Calu3 (cell line): ENCODE measurements around the gene HERPUD1. TPM values are rescaled to one million over a fixed set of nuclear protein-coding genes. Genes with fewer than 3 reads are reported as not detected.

Source experiments
- BruUV-seq: library from RNA; stranded (reverse); fragments of 400-500 nt; replicated peaks from 2 replicates; lab custom pipeline; 2021; lab: Mats Ljungman, UMichigan
- CTCF ChIA-PET: fragments of 300-600 bp; sonication (Branson Sonifier 250); formaldehyde crosslinking; loops from one replicate; lab custom pipeline; 2022; ENCODE audit warnings: antibody characterized with exemption; lab: Charles Lee
- DNase-seq: peaks from one replicate; pipeline ENCODE4 v3.0.0; 2022
- H3K27ac Mint-ChIP-seq: one replicate; pipeline ENCODE4 v1.8.0; 2022; ENCODE audit warnings: mixed read lengths; ENCODE audit not compliant: unreplicated experiment
- H3K27me3 Mint-ChIP-seq: one replicate; pipeline ENCODE4 v1.8.0; 2022; ENCODE audit warnings: mixed read lengths; ENCODE audit not compliant: unreplicated experiment
- H3K36me3 Mint-ChIP-seq: one replicate; pipeline ENCODE4 v1.8.0; 2022; ENCODE audit warnings: mild to moderate bottlenecking, moderate library complexity, mixed read lengths; ENCODE audit not compliant: insufficient read depth, unreplicated experiment
- H3K4me1 Mint-ChIP-seq: one replicate; pipeline ENCODE4 v1.8.0; 2022; ENCODE audit warnings: mild to moderate bottlenecking, low read depth, mixed read lengths; ENCODE audit not compliant: unreplicated experiment
- H3K4me3 Mint-ChIP-seq: one replicate; pipeline ENCODE4 v1.8.0; 2022; ENCODE audit warnings: mild to moderate bottlenecking, low read depth, moderate library complexity, mixed read lengths; ENCODE audit not compliant: unreplicated experiment
- H3K9me3 Mint-ChIP-seq: one replicate; pipeline ENCODE4 v1.8.0; 2022; ENCODE audit warnings: low read depth, mixed read lengths; ENCODE audit not compliant: unreplicated experiment
- CTCF ChIP-seq: fragments of 200-600 bp; IDR thresholded peaks from one replicate; pipeline ENCODE4 v1.8.0; 2022; ENCODE audit warnings: antibody characterized with exemption; ENCODE audit not compliant: unreplicated experiment
- intact Hi-C: fragments of 100-400 bp; cut with micrococcal nuclease; formaldehyde crosslinking; loops from one replicate; pipeline ENCODE4 v1.10.0; 2022; ENCODE audit not compliant: unreplicated experiment
- total RNA-seq: library from RNA; stranded (reverse); gene quantifications from 2 replicates; pipeline ENCODE4 v1.2.3, GENCODE V29; 2022

HERPUD1 gene
- total RNA-seq, 1 experiment from 2014 or later = 116 TPM

GRCh38 chr16:56889206-56889605, 42.7 kb upstream of the HERPUD1 start:
- H3K4me1 Mint-ChIP-seq = no peaks in the 10 kb centered on the region

GRCh38 chr16:56891685-56892084, 40.3 kb upstream of the HERPUD1 start:
- Mint-ChIP-seq H3K27me3 (peaks cover 21% of the 10 kb centered on the region), H3K4me3 (no peak overlapping the region), H3K36me3 (no peaks in the 10 kb centered on the region), H3K4me1 (no peaks in the 10 kb centered on the region), H3K9me3 (no peaks in the 10 kb centered on the region), H3K27ac (no peak overlapping the region)
- CTCF ChIA-PET = interaction anchor here (0.9 kb wide), 1 partner anchor 8 kb away, joined by 5 read pairs; no protein-coding TSS in a partner anchor
- TF ChIP-seq CTCF = no peak
- BruUV-seq = no TSS peak
- intact Hi-C loops = no loop called here
- no peak for DNase-seq

More at GRCh38 chr16:56889206-56889605, 42.7 kb upstream of the HERPUD1 start:
- no peak for TF ChIP-seq CTCF
- no peaks in the 10 kb centered on the region for H3K36me3 Mint-ChIP-seq
- BruUV-seq = no TSS peak
- H3K27me3 Mint-ChIP-seq = peaks cover 17% of the 10 kb centered on the region
- H3K4me3 Mint-ChIP-seq = no peak overlapping the region
- no peaks in the 10 kb centered on the region for H3K9me3 Mint-ChIP-seq
- H3K27ac Mint-ChIP-seq = no peak overlapping the region
- DNase-seq = no peak
- CTCF ChIA-PET = no interaction called here
- intact Hi-C loops = no loop called here

- H3K4me1 Mint-ChIP-seq = no peaks in the 10 kb centered on the region
- no peak overlapping the region for H3K27ac Mint-ChIP-seq
- no peak for DNase-seq
- intact Hi-C loops = no loop called here
- no peak for TF ChIP-seq CTCF
- H3K27me3 Mint-ChIP-seq = peaks cover 32% of the 10 kb centered on the region
- no TSS peak for BruUV-seq
- no peak overlapping the region for H3K4me3 Mint-ChIP-seq
- H3K36me3 Mint-ChIP-seq = no peaks in the 10 kb centered on the region
- CTCF ChIA-PET = no interaction called here
- no peaks in the 10 kb centered on the region for H3K9me3 Mint-ChIP-seq
These were observed 39.2 kb upstream of the HERPUD1 start for GRCh38 chr16:56892705-56893104.

GRCh38 chr16:56894331-56894917, 37.5 kb upstream of the HERPUD1 start:
- TF ChIP-seq CTCF = no peak
- peaks cover 49% of the 10 kb centered on the region for H3K27me3 Mint-ChIP-seq
- H3K27ac Mint-ChIP-seq = no peak overlapping the region
- no peak overlapping the region for H3K4me3 Mint-ChIP-seq
- intact Hi-C loops = no loop called here
- no peaks in the 10 kb centered on the region for H3K4me1 Mint-ChIP-seq
- DNase-seq = no peak
- CTCF ChIA-PET = interaction anchor here (0.7 to 0.8 kb wide), 2 partner anchors 171 to 437 kb away, joined by 3 to 5 read pairs; no protein-coding TSS in a partner anchor
- H3K36me3 Mint-ChIP-seq = no peaks in the 10 kb centered on the region
- BruUV-seq = no TSS peak
- H3K9me3 Mint-ChIP-seq = no peaks in the 10 kb centered on the region
